ENCODE results near the gene LRP4. TPM values are rescaled to one million over a fixed set of nuclear protein-coding genes. Genes with fewer than 3 reads are reported as not detected.

LRP4 gene
- total and polyA plus RNA-seq, 2 of the 8 experiments (the other 6 are each of a cell fraction or from before 2014, with no cell fraction given) = 5.4 to 22.1 TPM

- ChIA-PET POLR2A (ENCODE audit: partially characterized antibody) (interaction anchor here (0.7 to 2.9 kb wide), 16 partner anchors 9 to 302 kb away, joined by 3 to 20 read pairs (median 4); partner anchors contain the start of genes ARHGAP1, CSTPP1, DDB2 and ZNF408), CTCF (ENCODE audit: partially characterized antibody) (interaction anchor here (0.7 to 6.6 kb wide), 16 partner anchors 9 to 500 kb away, joined by 3 to 81 read pairs (median 4); no protein-coding TSS in a partner anchor)
- 2% methylated on average over 12 of the region's 13 CpGs; no CpG with 5 or more reads in 1 of the 2 experiments for WGBS, 2 experiments (ENCODE audit: extremely low coverage in 1 of 2, insufficient coverage in 1 of 2, insufficient read length in 1 of 2, insufficient replicate concordance in 2 of 2, low coverage in 1 of 2, low lambda C conversion rate in 2 of 2, missing lambda C conversion rate in 1 of 2)
- Histone ChIP-seq H3K4me2 (ENCODE audit: insufficient read depth in 1 of 2, low read depth in 2 of 2, low read length in 2 of 2) (peak overlapping the region; percentile 79 to 81), H3K36me3 (ENCODE audit: control insufficient read depth in 2 of 4, insufficient read depth in 4 of 4, low read length in 3 of 4) (no peaks in the 10 kb centered on the region), H2BK12ac (ENCODE audit: low read depth, low read length) (peak overlapping the region; percentile 77; the same call in 1 of the 2 replicates), H3K4me3 (ENCODE audit: extremely low read depth in 1 of 4, insufficient read depth in 2 of 4, low read depth in 3 of 4, low read length in 4 of 4) (peak overlapping the region; percentile 17 to 56 (median 47); a peak in 7 of 8 replicates), H3K14ac (ENCODE audit: insufficient read length) (no peak overlapping the region), H4K91ac (replicated peaks; ENCODE audit: insufficient read length, low read length) (peak overlapping the region; percentile 81), H3K9ac (replicated peaks in 1 of 4; ENCODE audit: extremely low read depth in 1 of 4, low read depth in 3 of 4, low read length in 3 of 4) (peak overlapping the region in 2 of 4 experiments; percentile 32 to 45; a peak in 3 of 7 replicates), H2AK5ac (ENCODE audit: low read depth, low read length) (no peak overlapping the region), H4K20me1 (replicated peaks in 1 of 2; ENCODE audit: control insufficient read depth in 1 of 2, insufficient read depth in 2 of 2, low read length in 2 of 2) (peaks cover 0 to 2% of the 10 kb centered on the region in 2 experiments), H2BK120ac (replicated peaks; ENCODE audit: low read depth, low read length) (peak overlapping the region; percentile 62), H3K56ac (replicated peaks; ENCODE audit: insufficient read length, low read depth, low read length) (peak overlapping the region; percentile 64), H3K9me3 (ENCODE audit: insufficient read depth in 2 of 2, low read depth in 1 of 2, low read length in 1 of 2) (no peaks in the 10 kb centered on the region), H4K8ac (ENCODE audit: extremely low read depth, insufficient read depth, low read length) (no peak overlapping the region; the same call in 1 of the 2 replicates), H2BK5ac (ENCODE audit: low read depth, low read length) (peak overlapping the region; percentile 41), H2BK20ac (ENCODE audit: low read length) (peak overlapping the region; percentile 87), H3K23ac (ENCODE audit: insufficient read length) (no peak overlapping the region), H3K18ac (ENCODE audit: extremely low read depth, low read length) (peak overlapping the region; percentile 85), H3K27ac (ENCODE audit: low read depth, low read length) (peak overlapping the region; percentile 55), H3K4ac (replicated peaks; ENCODE audit: insufficient read length, low read depth, low read length) (peak overlapping the region; percentile 39), H3K27me3 (replicated peaks in 1 of 4; ENCODE audit: control insufficient read depth in 3 of 4, extremely low read depth in 1 of 4, insufficient read depth in 3 of 4, low read length in 3 of 4) (peaks cover 0 to 11% (median 5%) of the 10 kb centered on the region in 4 experiments; a peak in 5 of 7 replicates), H3K79me1 (ENCODE audit: low read depth, low read length) (peaks cover 11% of the 10 kb centered on the region), H3K4me1 (replicated peaks in 1 of 4; ENCODE audit: control insufficient read depth in 3 of 4, insufficient read depth in 4 of 4, low read length in 3 of 4) (peaks cover 15 to 28% (median 24%) of the 10 kb centered on the region in 4 experiments), H3K23me2 (ENCODE audit: low read depth, low read length) (peaks cover 15% of the 10 kb centered on the region), H4K5ac (ENCODE audit: insufficient read length, low read depth, low read length) (peak overlapping the region; percentile 54), H3K79me2 (ENCODE audit: control insufficient read depth in 1 of 2, insufficient read depth in 2 of 2, low read length in 2 of 2) (peaks cover 7 to 43% of the 10 kb centered on the region in 2 experiments), H2BK15ac (ENCODE audit: low read length) (peak overlapping the region; percentile 98; the same call in 1 of the 2 replicates), H2AFZ (ENCODE audit: low read length) (no peak overlapping the region)
- DNase-seq (ENCODE audit: low read depth in 1 of 2, low spot score in 2 of 2) (peak; percentile 70 to 77), FAIRE-seq (no peak)
- TF ChIP-seq KDM1A (IDR thresholded peaks at IDR 0.05; ENCODE audit: borderline replicate concordance, low read length) = no peak
- no peak for TF ChIP-seq TEAD4 (IDR thresholded peaks at IDR 0.05; ENCODE audit: low read depth, low read length)
- no peak for TF ChIP-seq CTBP2 (IDR thresholded peaks at IDR 0.05; ENCODE audit: borderline replicate concordance, insufficient read depth, insufficient read length, low read length)
- peak; percentile 54; the same call in 1 of the 2 replicates for TF ChIP-seq TBP (IDR thresholded peaks at IDR 0.05; ENCODE audit: low read depth, low read length)
- no peak for TF ChIP-seq POLR2A (IDR thresholded peaks at IDR 0.05; ENCODE audit: control extremely low read depth in 1 of 2, low read depth in 2 of 2, low read length in 2 of 2)
- no peak for TF ChIP-seq KDM4A (IDR thresholded peaks at IDR 0.05; ENCODE audit: low read depth, low read length, severe bottlenecking)
- no peak for TF ChIP-seq EP300 (IDR thresholded peaks at IDR 0.05; ENCODE audit: borderline replicate concordance in 1 of 2, low read depth in 2 of 2, low read length in 2 of 2)
- TF ChIP-seq, protein P1, sequence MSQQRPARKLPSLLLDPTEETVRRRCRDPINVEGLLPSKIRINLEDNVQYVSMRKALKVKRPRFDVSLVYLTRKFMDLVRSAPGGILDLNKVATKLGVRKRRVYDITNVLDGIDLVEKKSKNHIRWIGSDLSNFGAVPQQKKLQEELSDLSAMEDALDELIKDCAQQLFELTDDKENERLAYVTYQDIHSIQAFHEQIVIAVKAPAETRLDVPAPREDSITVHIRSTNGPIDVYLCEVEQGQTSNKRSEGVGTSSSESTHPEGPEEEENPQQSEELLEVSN (IDR thresholded peaks at IDR 0.05) = no peak; the same call in 1 of the 2 replicates
- no peak for TF ChIP-seq SP4 (IDR thresholded peaks at IDR 0.05; ENCODE audit: low read length)
- peak in 1 of 2 experiments; percentile 88; a peak in 2 of 4 replicates for TF ChIP-seq SIN3A (conservative IDR thresholded peaks at IDR 0.05 in 1 of 2, IDR thresholded peaks at IDR 0.05 in 1 of 2; ENCODE audit: low read depth in 1 of 2, low read length in 2 of 2)
- peak; percentile 58 for TF ChIP-seq ASH2L (IDR thresholded peaks at IDR 0.05; ENCODE audit: low read length)
Observed at GRCh38 chr11:46912526-46913150, 5.7 kb downstream of the LRP4 start.
